Smooth muscle cell (in vitro differentiated cells): ENCODE measurements around the gene SLC25A24. TPM values are rescaled to one million over a fixed set of nuclear protein-coding genes. Genes with fewer than 3 reads are reported as not detected.

Experiments used
- DNase-seq: peaks from one replicate; lab custom pipeline; 2025; ENCODE audit not compliant: unreplicated experiment; lab: John Stamatoyannopoulos, UW
- H2AFZ ChIP-seq: fragments of 200-600 bp; sonication (generic); 2 replicates; pipeline ENCODE4 v1.6.0; 2016; ENCODE audit warnings: antibody characterized with exemption, low read depth, mild to moderate bottlenecking
- H3F3A ChIP-seq: fragments of 200-600 bp; sonication (generic); 2 replicates; pipeline ENCODE4 v1.6.0; 2017; ENCODE audit warnings: antibody characterized with exemption, low read depth
- H3K27ac ChIP-seq: fragments of 200-600 bp; sonication (generic); 2 replicates; pipeline ENCODE4 v1.5.1; 2016; ENCODE audit warnings: low read depth, mild to moderate bottlenecking
- H3K27me3 ChIP-seq: fragments of 200-600 bp; sonication (generic); 2 replicates; pipeline ENCODE4 v1.6.1; 2016; ENCODE audit warnings: low read depth, mild to moderate bottlenecking
- H3K36me3 ChIP-seq: fragments of 200-600 bp; sonication (generic); 2 replicates; pipeline ENCODE4 v1.5.1; 2016; ENCODE audit warnings: low read depth
- H3K4me1 ChIP-seq: fragments of 200-600 bp; sonication (generic); 2 replicates; pipeline ENCODE4 v1.5.1; 2016; ENCODE audit warnings: low read depth
- H3K4me2 ChIP-seq: fragments of 200-600 bp; sonication (generic); 2 replicates; pipeline ENCODE4 v1.6.0; 2016; ENCODE audit warnings: mild to moderate bottlenecking
- H3K4me3 ChIP-seq: fragments of 200-600 bp; sonication (generic); 2 replicates; pipeline ENCODE4 v1.5.1; 2016; ENCODE audit warnings: mild to moderate bottlenecking
- H3K79me2 ChIP-seq: fragments of 200-600 bp; sonication (generic); 2 replicates; pipeline ENCODE4 v1.6.0; 2016; ENCODE audit warnings: low read depth, mild to moderate bottlenecking
- H3K9ac ChIP-seq: fragments of 200-600 bp; sonication (generic); 2 replicates; pipeline ENCODE4 v1.6.0; 2016; ENCODE audit warnings: low read depth
- H3K9me3 ChIP-seq: fragments of 200-600 bp; sonication (generic); replicated peaks from 2 replicates; pipeline ENCODE4 v1.5.1; 2016; ENCODE audit warnings: low read depth
- H4K20me1 ChIP-seq: fragments of 200-600 bp; sonication (generic); 2 replicates; pipeline ENCODE4 v1.6.0; 2016; ENCODE audit warnings: low read depth
- CTCF ChIP-seq: fragments of 200-600 bp; sonication (generic); IDR thresholded peaks from 2 replicates; pipeline ENCODE4 v1.5.1; 2017; ENCODE audit warnings: borderline replicate concordance, mild to moderate bottlenecking, antibody characterized with exemption; ENCODE audit not compliant: insufficient read depth, poor library complexity, severe bottlenecking
- WGBS: methylation state at CpG from one replicate; pipeline ENCODE4 v1.1.7; 2016; ENCODE audit warnings: low lambda C conversion rate; 5-methylcytosine and 5-hydroxymethylcytosine counted together
- polyA plus RNA-seq: library from polyadenylated mRNA; unstranded; fragments of >200 nt; fragmentation: Nextera tagmentation; extraction: Ambion mirVana; gene quantifications from 2 replicates; pipeline ENCODE4 v1.2.1, GENCODE V29; 2016
- total RNA-seq: library from RNA; depleted of rRNA; stranded (reverse); fragments of >200 nt; gene quantifications from 2 replicates; pipeline ENCODE4 v1.2.3, GENCODE V29; 2014

Gene SLC25A24
- total and polyA plus RNA-seq, 2 experiments from 2014 or later, result 30.8 to 69.9 TPM

DNA sequence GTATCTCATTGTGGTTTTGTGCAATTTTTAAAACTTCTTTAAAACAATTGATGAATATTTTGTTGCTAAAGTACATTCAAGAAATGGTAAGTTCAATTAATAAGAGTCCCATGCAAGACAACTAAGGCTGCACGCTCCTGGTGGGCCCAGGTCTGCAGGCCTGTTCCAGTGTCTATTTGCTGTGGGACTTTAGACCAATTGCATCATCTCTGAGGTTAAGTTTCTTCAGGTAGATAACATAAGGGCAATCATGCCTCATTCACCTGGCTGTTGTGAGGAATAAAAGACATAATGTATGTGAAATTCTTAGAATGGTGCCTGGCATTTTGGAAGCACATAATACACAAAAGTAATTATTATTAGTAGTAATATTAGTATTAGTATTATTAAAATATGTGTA lies 82.9 kb downstream of the SLC25A24 start:
- no peak for TF ChIP-seq CTCF
- no peak overlapping the region for H2AFZ ChIP-seq
- 94% methylated on average over 1 of the region's 1 CpG for WGBS

GRCh38 chr1:108114033-108114599 lies 86.0 kb downstream of the SLC25A24 start:
- no peaks in the 10 kb centered on the region for H3K79me2 ChIP-seq
- no peak overlapping the region for H3K4me2 ChIP-seq
- 74% methylated on average over 4 of the region's 4 CpGs for WGBS
- DNase-seq, result no peak
- no peaks in the 10 kb centered on the region for H3K27me3 ChIP-seq
- no peak overlapping the region for H3K4me3 ChIP-seq
- no peaks in the 10 kb centered on the region for H3K36me3 ChIP-seq
- H3F3A ChIP-seq, result no peaks in the 10 kb centered on the region
- no peak overlapping the region for H3K27ac ChIP-seq
- no peaks in the 10 kb centered on the region for H3K4me1 ChIP-seq
- no peaks in the 10 kb centered on the region for H4K20me1 ChIP-seq
- H2AFZ ChIP-seq, result no peak overlapping the region
- H3K9ac ChIP-seq, result no peak overlapping the region
- TF ChIP-seq CTCF, result no peak
- no peaks in the 10 kb centered on the region for H3K9me3 ChIP-seq

More for the DNA sequence above, 82.9 kb downstream of the SLC25A24 start:
- no peaks in the 10 kb centered on the region for H3K4me1 ChIP-seq
- no peak overlapping the region for H3K4me3 ChIP-seq
- no peak for DNase-seq
- no peaks in the 10 kb centered on the region for H3K36me3 ChIP-seq
- no peaks in the 10 kb centered on the region for H3K9me3 ChIP-seq
- no peak overlapping the region for H3K9ac ChIP-seq
- no peak overlapping the region for H3K27ac ChIP-seq
- H3K79me2 ChIP-seq, result no peaks in the 10 kb centered on the region
- H4K20me1 ChIP-seq, result no peaks in the 10 kb centered on the region
- H3K27me3 ChIP-seq, result peaks cover 14% of the 10 kb centered on the region
- no peak overlapping the region for H3K4me2 ChIP-seq
- no peaks in the 10 kb centered on the region for H3F3A ChIP-seq

- no peaks in the 10 kb centered on the region for H3F3A ChIP-seq
- no peaks in the 10 kb centered on the region for H4K20me1 ChIP-seq
- H3K4me3 ChIP-seq, result no peak overlapping the region
- DNase-seq, result no peak
- no peaks in the 10 kb centered on the region for H3K27me3 ChIP-seq
- H3K27ac ChIP-seq, result no peak overlapping the region
- H3K36me3 ChIP-seq, result no peaks in the 10 kb centered on the region
- H2AFZ ChIP-seq, result no peak overlapping the region
- H3K4me2 ChIP-seq, result no peak overlapping the region
- H3K9me3 ChIP-seq, result no peaks in the 10 kb centered on the region
- no peak for TF ChIP-seq CTCF
- no peaks in the 10 kb centered on the region for H3K79me2 ChIP-seq
- no peak overlapping the region for H3K9ac ChIP-seq
- 85% methylated on average over 3 of the region's 3 CpGs for WGBS
- H3K4me1 ChIP-seq, result no peaks in the 10 kb centered on the region
Measured at GRCh38 chr1:108113496-108113895, 86.6 kb downstream of the SLC25A24 start.

DNA sequence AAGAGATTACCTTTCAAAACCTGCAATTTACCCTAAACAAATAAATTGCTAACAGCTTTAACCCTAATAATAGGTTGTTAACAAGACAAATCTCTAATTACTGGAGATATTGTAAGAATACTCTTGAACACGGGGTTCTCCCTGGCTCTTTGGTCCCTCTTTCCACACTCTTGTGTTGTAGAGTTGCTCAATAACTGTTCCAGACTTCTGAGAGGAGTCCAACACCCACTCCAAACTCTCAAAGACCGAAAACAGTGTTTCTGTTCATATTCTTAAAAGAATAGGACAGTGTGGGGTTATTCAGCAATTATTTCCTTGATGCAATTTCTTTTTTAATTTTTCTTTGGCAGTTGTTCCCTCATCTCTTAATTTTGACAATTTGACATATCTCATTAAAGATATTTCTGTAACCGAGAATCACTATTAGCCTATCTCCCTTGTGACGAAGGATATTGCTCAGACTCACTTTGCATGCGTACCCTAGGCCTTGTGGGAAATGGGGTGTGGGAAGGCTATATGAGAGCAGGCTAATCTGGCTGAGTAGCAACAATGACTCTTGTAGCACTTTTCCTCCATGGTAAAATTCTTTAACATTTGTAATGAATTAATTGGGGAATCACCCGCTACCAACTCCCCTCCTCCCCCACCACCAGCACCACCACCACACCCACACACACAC lies 90.7 kb downstream of the SLC25A24 start:
- Histone ChIP-seq H4K20me1 (no peaks in the 10 kb centered on the region), H3K4me3 (no peak overlapping the region), H3K27ac (no peak overlapping the region), H3K36me3 (no peaks in the 10 kb centered on the region), H3K9ac (no peak overlapping the region), H3F3A (no peaks in the 10 kb centered on the region), H3K4me1 (no peaks in the 10 kb centered on the region), H3K9me3 (no peaks in the 10 kb centered on the region), H3K27me3 (no peaks in the 10 kb centered on the region), H2AFZ (no peak overlapping the region), H3K4me2 (no peak overlapping the region), H3K79me2 (no peaks in the 10 kb centered on the region)
- no peak for TF ChIP-seq CTCF
- DNase-seq, result no peak
- whole genome bisulfite sequencing, result 93% methylated on average over 6 of the region's 6 CpGs
